ENCODE results near the gene SACS.
"Not testable (repeated sequence)": the region's sequence is repeated elsewhere in the genome, so short reads cannot be mapped to it uniquely, and the experiment has no call there.

The SACS gene

DNA sequence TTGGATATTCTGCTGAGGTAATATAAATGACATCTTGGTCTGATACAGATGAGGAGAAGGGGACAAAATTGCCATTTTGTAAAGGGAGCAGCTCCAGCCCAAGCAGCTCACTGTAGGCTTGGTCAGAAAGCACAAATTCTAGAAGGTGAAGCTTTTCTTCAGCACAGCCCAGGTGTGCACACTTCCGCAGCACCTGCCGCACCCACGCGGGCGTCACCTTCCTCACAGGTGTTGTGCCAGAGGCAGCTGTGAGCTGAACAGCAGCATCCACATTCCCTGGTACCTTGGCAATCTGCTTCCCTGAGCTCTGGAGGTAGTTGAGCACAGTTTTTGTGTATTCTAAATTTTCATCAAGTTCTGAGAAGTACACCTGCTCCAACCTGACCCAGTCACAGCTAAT is 79.0 kb downstream of the SACS start:
- no peak for DNase-seq (ENCODE audit: low spot score)

DNA sequence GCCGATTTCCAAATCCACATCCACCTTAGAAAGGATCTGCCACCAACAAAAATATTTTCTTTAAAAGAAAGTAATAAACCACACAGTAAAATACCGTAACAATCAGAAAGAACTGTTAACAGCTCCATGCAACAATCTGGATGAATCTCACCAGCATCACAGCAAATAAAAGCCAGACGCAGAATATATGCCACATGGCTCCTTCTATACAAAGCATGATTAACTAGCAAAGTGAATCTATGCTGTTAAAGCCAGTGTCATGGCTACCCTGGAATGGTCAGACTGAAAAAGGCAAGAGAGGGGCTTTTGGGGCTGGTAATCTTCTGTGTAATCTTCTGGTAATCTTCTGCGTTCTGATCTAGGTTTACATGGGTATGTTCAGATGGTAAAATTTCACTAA is 81.3 kb downstream of the SACS start:
- DNase-seq (ENCODE audit: low spot score), result no peak

DNA sequence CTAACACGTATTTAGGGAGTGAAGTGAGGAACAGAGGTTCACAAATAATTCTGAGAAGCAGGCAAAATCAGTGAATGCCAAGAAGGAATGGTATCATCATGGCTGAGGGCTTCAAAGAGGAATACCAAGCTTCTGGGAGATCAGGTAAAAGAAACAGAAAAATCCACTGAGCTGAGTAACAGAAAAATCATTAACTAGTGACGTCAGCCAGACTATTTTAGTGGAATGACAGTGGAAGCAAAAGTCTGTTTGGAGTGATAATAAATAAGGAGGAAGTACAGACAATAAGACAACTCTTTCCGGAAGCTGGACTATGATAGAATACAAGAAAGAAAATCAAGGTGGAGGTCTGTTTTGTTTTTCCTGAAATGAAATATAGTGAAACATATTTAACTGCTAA is 83.5 kb downstream of the SACS start:
- DNase-seq (ENCODE audit: low spot score), result no peak

DNA sequence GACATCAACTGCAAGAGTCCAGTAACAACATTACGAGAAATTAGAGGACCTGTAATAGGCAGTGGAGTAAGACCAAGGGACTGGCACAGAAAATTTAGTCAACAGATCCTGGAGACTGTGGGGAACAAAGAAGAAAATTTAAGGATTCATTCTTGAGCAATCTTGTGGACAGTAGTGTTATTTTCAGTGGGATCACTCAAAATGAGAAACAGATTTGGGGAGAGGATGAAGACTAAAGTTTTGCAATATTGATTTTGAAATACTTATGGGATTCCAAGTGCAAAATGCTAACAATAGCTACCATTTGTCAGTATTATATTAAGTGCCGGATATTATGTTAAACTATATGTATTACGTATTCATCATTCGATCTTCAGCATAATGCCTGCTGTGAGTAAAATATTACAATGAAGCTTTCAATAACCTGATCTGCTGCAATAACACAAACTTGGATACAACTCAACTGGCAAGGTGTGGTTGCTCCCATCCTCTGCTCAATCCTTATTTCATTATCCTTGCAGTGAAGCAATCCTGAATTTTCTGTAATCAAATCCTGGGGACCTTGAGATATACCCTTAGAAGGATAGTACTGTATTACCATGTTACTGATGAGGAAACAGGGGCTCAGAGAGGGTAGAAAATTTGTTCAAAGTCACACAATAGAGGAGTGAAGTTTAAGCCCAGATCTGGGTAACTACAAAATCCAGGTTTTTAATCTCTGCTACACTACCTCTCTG is 84.2 kb downstream of the SACS start:
- no peak for DNase-seq (ENCODE audit: low spot score)

DNA sequence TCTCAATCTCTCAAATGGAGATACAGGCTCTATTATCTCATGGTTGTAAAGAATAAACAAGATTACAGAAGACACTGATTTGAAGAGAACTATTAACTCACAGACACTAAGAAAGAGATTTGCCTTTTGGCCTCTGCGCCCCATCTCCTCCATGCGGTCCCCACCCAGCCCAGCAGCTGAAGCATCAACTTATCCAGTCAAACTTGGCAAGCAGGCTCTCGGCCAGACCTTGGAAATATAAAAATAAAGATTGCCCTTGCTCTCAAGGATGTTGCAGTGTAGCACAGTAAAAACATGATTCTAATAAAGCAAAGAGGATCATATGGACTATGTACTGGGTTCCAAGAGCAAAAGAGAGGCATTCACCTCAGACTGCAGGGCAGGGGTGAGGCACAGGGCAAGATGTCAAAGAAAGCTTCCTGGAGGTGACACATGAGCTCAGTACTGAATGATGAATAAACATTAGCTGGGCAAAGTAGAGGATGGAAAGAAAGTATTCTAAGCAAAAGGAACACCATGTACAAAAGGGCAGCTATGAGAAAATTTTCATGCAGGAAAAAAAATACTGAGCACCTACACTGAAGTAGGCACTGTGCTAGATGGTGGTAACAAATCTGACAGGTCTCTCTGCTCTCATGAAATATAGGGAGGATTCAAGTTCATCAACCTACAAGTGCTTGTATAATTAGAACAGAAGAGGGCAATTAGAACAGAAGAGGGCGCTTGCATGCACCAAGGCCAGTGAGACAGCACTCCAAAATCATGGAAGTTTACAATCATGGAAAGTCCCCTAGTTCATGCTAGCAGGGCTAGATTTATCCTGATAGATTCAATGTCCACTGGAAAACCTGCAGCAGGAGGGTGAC is 85.0 kb downstream of the SACS start:
- no peak for DNase-seq (ENCODE audit: low spot score)

DNA sequence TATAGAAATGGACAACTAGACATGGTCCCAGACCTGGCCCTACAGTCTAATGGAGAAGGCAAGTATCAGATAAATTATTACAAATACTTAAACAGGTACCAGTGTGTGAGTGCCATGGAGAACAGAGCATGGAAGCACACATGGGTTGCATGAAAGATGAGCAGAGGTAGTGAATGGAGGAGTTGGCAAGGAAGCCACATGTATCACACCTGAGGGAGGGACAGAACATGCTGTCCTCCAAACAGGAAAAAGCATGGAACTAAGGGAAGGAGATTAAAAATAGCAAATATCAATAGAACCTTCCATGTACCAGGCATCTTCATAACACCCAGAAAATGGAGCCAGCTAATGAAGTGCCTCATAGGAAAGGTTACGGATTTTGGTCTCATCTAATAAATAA is 85.9 kb downstream of the SACS start:
- DNase-seq (ENCODE audit: low spot score), result no peak

DNA sequence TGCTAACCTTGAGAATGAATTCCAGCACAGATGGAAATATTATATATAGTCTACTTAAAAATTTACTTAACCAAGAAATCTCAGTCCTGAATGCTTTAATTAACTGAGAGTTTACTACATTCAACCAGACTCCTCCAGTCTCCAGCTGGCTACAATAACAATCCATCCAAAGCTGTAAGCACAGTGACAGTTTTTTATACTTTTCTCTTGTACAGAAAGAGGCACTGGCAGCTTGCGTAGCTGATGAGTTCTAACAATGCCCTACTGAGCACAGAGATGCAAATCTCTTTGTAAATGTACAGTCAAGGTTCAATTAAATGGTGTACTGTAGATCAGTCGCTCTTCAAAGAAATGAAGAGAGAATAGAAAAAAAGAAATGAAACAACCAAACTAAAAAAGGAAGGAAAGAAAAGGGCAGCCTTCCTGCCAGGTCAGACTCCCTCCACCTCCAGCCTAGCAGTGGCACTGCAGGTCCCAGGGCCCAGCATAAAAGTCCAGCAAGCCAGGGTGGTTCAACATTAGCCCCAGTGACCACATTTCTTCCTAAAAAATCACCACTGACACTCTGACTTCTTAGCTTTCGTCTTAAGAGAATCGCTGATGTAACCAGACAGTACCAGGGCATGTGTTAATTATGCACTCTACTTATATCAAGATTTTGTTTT is 88.4 kb downstream of the SACS start:
- no peak for DNase-seq (ENCODE audit: low spot score)

DNA sequence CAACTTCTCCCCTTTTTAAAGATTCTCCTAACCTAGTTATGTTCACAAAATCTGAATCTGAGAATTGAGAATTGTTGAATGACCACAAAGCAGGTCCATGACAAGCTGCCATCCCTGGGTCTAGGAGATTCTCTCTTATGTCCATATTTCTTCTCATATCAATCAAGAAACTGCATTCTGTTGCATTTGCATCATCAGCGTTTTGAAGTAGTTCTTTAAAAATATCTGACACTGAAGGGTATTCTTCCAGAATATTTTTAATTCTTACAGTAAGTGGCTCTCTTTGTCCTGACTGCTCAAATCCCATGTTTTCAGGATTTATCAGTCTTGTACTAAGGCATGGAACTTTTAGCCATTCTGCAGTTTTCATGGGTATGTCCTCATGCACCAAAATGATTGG is 94.3 kb downstream of the SACS start:
- no peak for DNase-seq (ENCODE audit: low spot score)

DNA sequence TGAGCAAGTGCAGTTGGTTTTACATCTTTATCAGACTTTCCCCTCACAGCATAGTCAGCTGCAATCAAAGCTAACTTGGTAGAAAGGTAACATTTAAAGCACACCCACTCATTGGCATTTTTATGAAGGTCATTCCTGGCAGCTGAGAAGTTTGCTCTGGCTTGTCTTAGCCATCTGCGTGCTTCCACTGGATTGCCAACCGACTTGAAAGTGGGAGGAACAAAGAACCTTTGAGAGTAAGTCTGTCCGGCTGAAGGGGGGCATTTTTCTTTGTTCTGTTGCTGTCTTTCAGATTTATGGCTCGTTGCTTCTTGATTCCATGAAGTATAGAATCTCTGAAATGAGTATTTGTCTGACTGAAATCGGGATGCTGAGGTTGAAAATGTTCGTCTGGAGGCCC is 103.1 kb downstream of the SACS start:
- no peak for DNase-seq (ENCODE audit: low spot score)

DNA sequence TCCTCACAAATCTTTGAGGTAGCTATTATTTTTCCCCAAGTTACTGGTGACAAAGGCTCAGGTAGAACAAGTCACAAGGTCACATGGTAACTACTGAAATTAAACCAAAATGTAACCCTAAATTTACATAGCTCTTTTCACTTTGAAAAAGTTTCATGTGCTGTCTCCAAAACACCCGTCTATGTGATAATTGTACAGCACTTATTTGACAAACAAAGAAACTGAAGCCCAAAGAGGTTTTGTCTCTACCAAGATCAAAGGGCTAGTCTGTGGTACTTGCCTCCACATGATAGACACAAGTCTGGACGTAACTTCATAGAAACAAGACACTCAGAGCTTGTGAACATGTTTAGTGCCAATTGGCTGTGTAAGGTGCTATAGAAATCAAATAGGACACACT is 108.3 kb downstream of the SACS start:
- DNase-seq (ENCODE audit: low spot score), result no peak

DNA sequence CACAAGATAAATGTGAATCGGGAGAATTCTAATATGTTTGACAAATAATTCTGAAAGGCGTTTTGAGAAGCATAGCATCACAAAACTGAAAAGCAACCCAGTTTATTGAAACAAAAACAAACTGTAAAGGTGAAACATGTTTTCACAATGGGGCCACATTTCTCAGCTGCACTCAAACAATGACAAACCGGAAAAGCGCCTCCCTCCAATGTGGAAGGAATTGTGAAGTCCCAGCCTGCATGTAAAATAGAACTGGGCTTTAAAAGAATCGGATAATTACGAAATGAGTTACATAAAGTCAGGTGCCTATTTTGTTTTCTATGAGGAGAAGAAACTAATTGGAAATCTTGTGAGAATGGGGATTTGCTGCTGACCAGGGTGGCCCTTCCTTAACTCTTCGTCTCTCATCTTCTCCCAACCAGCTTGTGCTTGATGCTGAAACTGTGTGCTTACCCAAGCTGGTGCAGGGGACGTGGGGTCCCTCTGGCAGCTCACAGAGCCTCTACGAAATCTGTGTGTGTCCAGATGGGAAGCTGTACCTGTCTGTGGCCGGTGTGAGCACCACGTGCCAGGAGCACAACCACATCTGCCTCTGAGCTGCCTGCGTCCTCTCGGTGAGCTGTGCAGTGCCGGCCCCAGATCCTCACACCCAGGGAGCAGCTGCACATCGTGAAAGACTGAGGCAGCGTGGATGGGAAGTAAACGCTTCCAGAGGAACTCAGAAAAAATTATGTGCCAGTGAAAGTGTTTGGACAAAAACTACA is 109.4 kb downstream of the SACS start:
- no peak for DNase-seq (ENCODE audit: low spot score)

DNA sequence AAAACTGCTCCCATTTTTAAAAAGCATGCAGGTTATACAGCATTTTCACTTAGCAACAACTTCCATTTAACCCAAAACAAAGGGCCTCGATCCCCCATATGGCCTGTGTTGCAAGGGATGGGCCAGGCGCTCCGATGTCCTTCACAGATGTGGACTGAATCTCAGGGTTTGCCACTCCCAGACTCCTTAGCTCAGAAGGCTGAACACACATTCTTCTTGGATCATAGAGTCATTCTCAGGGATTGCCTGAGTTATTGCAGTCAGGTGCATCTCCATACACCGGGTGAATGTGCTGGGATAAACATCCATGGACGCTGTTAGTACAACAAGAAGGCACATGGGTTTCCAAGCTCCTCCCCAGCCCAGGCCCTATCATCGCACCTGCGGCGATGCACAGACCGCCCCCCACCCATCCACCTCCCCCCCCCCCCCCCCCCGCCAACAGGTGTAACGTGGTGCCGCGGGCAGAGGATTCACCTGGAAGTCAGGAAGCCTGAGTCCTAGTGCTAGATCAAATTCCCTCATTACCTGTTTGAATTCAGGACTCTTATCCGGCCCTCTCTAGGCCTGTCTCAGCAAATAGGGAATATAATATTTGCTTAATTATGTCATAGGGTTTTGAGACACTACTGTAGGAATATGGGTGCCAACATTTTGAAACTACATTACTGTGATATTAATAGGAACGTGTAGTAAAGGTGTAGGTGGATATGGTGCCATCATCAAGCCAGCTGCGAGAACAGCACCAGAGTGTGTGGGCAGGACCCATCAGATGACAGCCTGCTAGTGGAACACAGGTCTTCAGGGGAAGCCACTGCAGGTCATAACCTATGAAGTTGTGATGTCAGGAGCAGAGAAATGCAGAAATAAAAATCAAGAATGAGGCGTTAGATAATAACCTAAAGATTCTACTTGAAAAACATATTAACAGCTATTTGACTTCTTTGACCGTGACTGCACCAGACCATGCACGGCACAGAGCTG is 110.9 kb downstream of the SACS start:
- DNase-seq (ENCODE audit: low spot score), result no peak

DNA sequence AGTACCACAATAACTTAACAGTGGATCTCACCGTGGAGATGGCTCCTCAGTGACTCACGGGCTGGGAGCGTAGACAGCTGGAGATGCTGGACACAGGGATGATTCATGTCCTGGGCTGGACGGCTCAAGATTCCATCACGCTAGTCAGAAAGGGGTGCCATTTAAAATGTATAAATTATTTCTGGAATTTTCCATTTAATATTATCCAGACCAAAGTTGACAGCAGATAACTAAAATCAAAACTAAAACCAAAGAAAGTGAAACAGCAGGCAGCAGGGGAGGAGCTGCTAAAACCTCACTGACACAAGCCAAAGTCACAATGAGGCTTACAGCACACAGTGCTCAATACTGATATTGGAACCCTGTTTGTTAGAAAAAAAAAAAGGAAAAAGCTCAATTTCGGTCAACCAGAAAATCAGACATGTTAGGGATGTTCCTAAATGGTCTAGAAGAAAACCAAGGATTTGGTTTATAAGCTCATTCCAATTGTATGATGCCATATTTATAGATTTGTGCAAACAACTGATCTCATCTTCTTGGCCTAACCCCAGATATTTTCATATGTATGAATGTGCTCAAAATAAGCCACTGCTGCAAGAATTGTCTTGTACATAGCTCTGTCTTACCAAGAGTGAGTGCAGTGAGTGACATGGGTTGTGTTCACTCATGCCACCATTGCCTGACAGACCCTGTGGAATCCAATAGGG is 111.8 kb downstream of the SACS start:
- DNase-seq (ENCODE audit: low spot score), result peak; percentile 30

DNA sequence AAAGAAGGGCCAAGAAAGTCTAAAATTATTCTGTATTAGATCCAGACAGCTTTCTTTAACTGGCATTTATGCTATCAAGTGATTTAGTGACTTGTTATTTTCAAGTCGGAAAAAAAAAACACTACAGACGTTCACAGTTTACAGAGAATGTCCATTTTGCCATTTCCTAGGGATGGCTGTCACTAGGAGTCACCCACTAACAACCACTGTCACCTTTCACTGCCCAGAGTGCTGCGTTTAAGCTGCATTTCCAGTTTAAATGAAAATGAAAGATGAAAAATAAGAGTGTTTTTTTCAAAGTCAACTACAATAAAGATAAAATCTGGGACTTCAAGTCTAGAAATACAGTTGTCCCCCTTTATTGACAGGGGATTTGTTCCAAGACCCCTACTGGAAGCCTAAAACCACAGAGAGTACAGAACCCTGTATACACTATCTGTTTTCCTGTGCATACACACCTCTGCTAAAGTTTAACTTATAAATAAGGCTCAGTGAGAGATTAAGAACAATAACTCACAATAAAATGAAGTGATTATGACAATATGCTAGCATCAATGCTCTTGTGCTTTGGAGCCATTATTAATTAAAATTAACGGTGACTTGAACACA is 112.5 kb downstream of the SACS start:
- no peak for DNase-seq (ENCODE audit: low spot score)

DNA sequence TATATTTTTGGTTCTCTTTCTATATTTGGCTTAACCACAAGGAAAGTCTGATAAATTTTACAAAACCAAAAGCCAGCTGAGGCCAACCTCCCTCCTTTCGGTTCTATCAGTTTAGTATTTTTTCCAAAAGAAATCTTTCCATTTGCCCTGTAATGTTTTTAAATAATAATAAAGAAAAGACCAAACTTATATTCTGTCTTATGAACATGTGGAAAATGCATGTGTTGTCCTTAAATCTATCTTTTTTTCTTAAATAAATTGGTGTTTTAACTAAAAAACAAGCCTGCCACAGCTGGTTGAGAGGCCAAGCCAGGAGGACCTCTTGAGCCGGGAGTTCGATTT is 113.6 kb downstream of the SACS start:
- no peak for DNase-seq (ENCODE audit: low spot score)

DNA sequence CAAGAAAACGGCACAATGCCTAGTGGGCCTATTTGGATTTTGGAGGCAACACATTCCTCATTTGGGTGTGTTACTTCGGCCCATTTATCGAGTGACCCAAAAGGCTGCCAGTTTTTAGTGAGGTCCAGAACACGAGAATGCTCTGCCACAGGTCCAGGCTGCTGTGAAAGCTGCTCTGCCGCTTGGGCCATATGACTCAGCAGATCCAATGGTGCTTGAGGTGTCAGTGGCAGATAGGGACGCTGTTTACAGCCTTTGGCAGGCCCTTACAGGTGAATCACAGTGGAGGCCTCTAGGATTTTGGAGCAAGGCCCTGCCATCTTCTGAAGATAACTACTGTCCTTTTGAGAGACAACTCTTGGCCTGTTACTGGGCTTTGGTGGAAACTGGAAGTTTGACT is 118.7 kb downstream of the SACS start:
- DNase-seq (ENCODE audit: low spot score), result not testable (repeated sequence)

DNA sequence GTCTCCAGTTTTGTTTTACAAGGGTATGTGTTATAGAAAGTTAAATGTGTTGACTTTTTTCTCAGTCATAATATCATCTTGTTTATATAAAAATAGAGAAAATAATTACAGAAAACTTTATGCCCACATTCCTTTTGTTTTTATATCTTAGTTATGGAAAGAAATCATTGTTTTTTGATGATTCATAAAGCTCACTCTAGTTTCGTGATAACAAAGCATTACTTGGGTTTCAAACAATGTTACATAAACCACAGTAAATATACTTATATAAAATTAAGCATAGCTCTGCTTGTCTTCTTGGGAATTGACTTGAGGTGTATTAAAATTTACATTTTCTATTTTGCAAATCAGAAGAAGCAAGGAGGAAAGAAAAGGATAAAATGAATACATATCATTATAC is 140.9 kb downstream of the SACS start:
- DNase-seq (ENCODE audit: low spot score), result no peak

DNA sequence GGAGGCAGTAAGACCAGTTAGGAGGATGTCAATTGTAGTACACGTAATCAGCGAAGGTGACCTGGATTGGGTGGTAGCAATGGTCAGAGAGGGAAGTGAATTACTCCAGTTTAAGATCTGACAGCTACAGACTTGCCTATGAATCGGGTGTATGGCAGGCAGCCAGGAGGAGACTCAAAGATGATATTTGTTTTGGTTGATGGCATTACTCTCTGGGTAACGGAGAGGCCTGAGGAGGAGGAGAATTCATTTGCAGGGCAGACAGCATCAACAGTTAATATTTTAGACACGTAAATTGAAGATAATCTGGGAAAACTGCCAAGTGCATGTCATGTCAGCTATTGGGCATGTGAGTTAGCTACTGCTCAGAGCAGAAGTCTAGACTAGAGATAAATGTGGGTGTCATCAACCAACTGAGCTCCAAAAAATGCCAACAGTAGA is 143.6 kb downstream of the SACS start:
- DNase-seq (ENCODE audit: low spot score), result no peak

DNA sequence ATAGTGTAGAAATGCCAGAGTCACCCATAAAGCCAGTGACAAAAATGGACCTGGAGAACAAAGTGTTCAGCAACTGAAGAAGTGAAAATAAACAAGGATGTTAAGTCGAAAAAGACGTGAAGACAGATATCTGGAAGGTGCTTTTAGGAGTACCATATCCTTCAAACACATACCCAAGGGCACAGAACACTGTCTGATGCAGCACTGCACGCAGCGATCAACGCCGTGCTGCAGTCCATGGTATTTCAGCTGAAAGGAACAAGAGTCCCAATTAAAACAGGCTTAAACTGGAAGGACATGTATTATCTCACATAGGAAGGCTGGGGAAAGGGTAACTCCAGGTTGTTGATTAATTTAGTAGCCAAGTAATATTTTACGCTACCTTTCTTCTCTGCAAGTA is 144.5 kb downstream of the SACS start:
- no peak for DNase-seq (ENCODE audit: low spot score)

DNA sequence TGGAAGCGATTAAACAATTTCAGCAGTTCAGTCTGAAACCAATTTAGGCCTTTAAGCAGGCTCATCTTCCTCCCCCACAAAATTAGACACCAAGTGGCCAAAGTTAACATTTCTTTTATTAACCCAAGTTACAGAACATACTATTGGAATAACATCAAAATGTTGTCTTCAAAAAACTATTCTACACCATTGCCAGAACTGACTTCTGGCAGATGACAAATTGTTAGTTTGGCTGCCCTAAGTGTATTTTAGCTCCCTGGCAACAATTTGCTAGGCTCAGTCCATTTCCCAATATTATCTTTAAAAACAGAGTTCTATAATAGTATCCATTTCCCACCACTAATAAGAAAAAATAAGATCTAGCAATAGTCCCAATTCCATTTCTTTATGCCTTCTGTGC is 144.9 kb downstream of the SACS start:
- no peak for DNase-seq (ENCODE audit: low spot score)
